WTC11 (cell line): ENCODE measurements around the gene FKBP11. TPM values are rescaled to one million over a fixed set of nuclear protein-coding genes. Genes with fewer than 3 reads are reported as not detected.
A peak's percentile ranks its signal among the peaks of the same experiment; 100 is the strongest.

Experiments used
- ATAC-seq: fragments of 200-7000 bp; cut with Tn5 transposase; 2 replicates; pipeline ENCODE4 v1.10.0; 2021; ENCODE audit warnings: mild to moderate bottlenecking, moderate library complexity
- CTCF ChIA-PET: fragments of 300-600 bp; sonication (Branson Sonifier 250); formaldehyde crosslinking; loops from one replicate; lab custom pipeline; 2021; ENCODE audit warnings: antibody characterized with exemption; lab: Charles Lee
- POLR2A ChIA-PET: fragments of 350-600 bp; sonication (Branson Sonifier 250); formaldehyde crosslinking; loops from one replicate; lab custom pipeline; 2021; ENCODE audit warnings: antibody characterized with exemption; lab: Charles Lee
- DNase-seq: peaks from one replicate; pipeline ENCODE4 v3.0.0; 2021; ENCODE audit warnings: low spot score
- H3K27ac Mint-ChIP-seq: 2 replicates; pipeline ENCODE4 v1.8.0; 2021; ENCODE audit warnings: mixed read lengths
- H3K27me3 Mint-ChIP-seq: 2 replicates; pipeline ENCODE4 v1.8.0; 2021; ENCODE audit warnings: low read depth, mild to moderate bottlenecking, moderate library complexity, mixed read lengths
- H3K36me3 Mint-ChIP-seq: 2 replicates; pipeline ENCODE4 v1.8.0; 2021; ENCODE audit warnings: mixed read lengths
- H3K4me1 Mint-ChIP-seq: 2 replicates; pipeline ENCODE4 v1.8.0; 2022; ENCODE audit warnings: mixed read lengths
- H3K4me3 Mint-ChIP-seq: 2 replicates; pipeline ENCODE4 v1.8.0; 2021; ENCODE audit warnings: mild to moderate bottlenecking, moderate library complexity, mixed read lengths
- H3K9me3 Mint-ChIP-seq: 2 replicates; pipeline ENCODE4 v1.8.0; 2021; ENCODE audit warnings: mixed read lengths
- ATF1 ChIP-seq: sonication (generic); formaldehyde crosslinking; IDR thresholded peaks from 2 replicates; pipeline ENCODE4 v1.8.1; 2023; ENCODE audit warnings: mild to moderate bottlenecking, moderate library complexity, missing genetic modification reagents
- CDX4 ChIP-seq: fragments of 250-450 bp; sonication (Bioruptor Pico); IDR thresholded peaks from 2 replicates; pipeline ENCODE4 v1.9.0; 2021; ENCODE audit warnings: moderate library complexity, mild to moderate bottlenecking, inconsistent platforms, borderline replicate concordance
- CREB1 ChIP-seq: sonication (generic); formaldehyde crosslinking; IDR thresholded peaks from 2 replicates; pipeline ENCODE4 v1.8.0; 2023; ENCODE audit warnings: mild to moderate bottlenecking, missing genetic modification reagents
- FOXK1 ChIP-seq: sonication (generic); formaldehyde crosslinking; IDR thresholded peaks from 2 replicates; pipeline ENCODE4 v1.8.0; 2022; ENCODE audit warnings: mild to moderate bottlenecking, moderate library complexity, missing genetic modification reagents
- HMGA2 ChIP-seq: fragments of 250-450 bp; sonication (Bioruptor Pico); IDR thresholded peaks from 2 replicates; pipeline ENCODE4 v1.4.0; 2021; ENCODE audit warnings: mild to moderate bottlenecking, moderate library complexity
- MXD4 ChIP-seq: fragments of 250-450 bp; sonication (Bioruptor Pico); IDR thresholded peaks from 2 replicates; pipeline ENCODE4 v1.8.0; 2021; ENCODE audit warnings: mild to moderate bottlenecking, moderate library complexity, borderline replicate concordance
- MYBL2 ChIP-seq: sonication (generic); formaldehyde crosslinking; IDR thresholded peaks from 2 replicates; pipeline ENCODE4 v1.8.1; 2023; ENCODE audit warnings: mild to moderate bottlenecking, moderate library complexity, missing genetic modification reagents
- NR1H2 ChIP-seq: sonication (generic); formaldehyde crosslinking; IDR thresholded peaks from 2 replicates; pipeline ENCODE4 v1.9.0; 2021; ENCODE audit warnings: mild to moderate bottlenecking, moderate library complexity, missing genetic modification reagents
- USF2 ChIP-seq: sonication (generic); formaldehyde crosslinking; IDR thresholded peaks from 2 replicates; pipeline ENCODE4 v1.8.1; 2023; ENCODE audit warnings: mild to moderate bottlenecking, missing genetic modification reagents, moderate library complexity
- ZNF121 ChIP-seq: sonication (generic); formaldehyde crosslinking; IDR thresholded peaks from 2 replicates; pipeline ENCODE4 v1.8.0; 2023; ENCODE audit warnings: missing genetic modification reagents
- ZNF317 ChIP-seq: sonication (generic); formaldehyde crosslinking; IDR thresholded peaks from 2 replicates; pipeline ENCODE4 v1.8.1; 2023; ENCODE audit warnings: low read depth, mild to moderate bottlenecking, moderate library complexity, missing genetic modification reagents, borderline replicate concordance
- ZSCAN18 ChIP-seq: fragments of 250-450 bp; sonication (Bioruptor Pico); IDR thresholded peaks from 2 replicates; pipeline ENCODE4 v2.1.2; 2022; ENCODE audit warnings: mild to moderate bottlenecking, moderate library complexity
- total RNA-seq: library from RNA; stranded (reverse); gene quantifications from 3 replicates; pipeline ENCODE4 v1.2.3, GENCODE V29; 2021
- TF ChIP-seq, protein P1 (sequence below): sonication (generic); formaldehyde crosslinking; IDR thresholded peaks from 2 replicates; pipeline ENCODE4 v1.8.1; 2023; ENCODE audit warnings: mild to moderate bottlenecking, missing genetic modification reagents, moderate library complexity
- TF ChIP-seq, protein P2 (sequence below): sonication (generic); formaldehyde crosslinking; IDR thresholded peaks from 2 replicates; pipeline ENCODE4 v1.8.0; 2022; ENCODE audit warnings: mild to moderate bottlenecking, missing genetic modification reagents
- TF ChIP-seq, protein P3 (sequence below): fragments of 250-450 bp; sonication (Bioruptor Pico); conservative IDR thresholded peaks from 2 replicates; pipeline ENCODE4 v1.9.0; 2021; ENCODE audit warnings: mild to moderate bottlenecking
- TF ChIP-seq, protein P4 (sequence below): sonication (generic); formaldehyde crosslinking; IDR thresholded peaks from 2 replicates; pipeline ENCODE4 v1.8.1; 2023; ENCODE audit warnings: mild to moderate bottlenecking, missing genetic modification reagents, borderline replicate concordance
- TF ChIP-seq, protein P5 (sequence below): sonication (generic); formaldehyde crosslinking; IDR thresholded peaks from 2 replicates; pipeline ENCODE4 v1.8.1; 2022; ENCODE audit warnings: low read depth, missing genetic modification reagents, borderline replicate concordance

Gene FKBP11
- total RNA-seq, 1 experiment from 2014 or later = 64.5 TPM

DNA sequence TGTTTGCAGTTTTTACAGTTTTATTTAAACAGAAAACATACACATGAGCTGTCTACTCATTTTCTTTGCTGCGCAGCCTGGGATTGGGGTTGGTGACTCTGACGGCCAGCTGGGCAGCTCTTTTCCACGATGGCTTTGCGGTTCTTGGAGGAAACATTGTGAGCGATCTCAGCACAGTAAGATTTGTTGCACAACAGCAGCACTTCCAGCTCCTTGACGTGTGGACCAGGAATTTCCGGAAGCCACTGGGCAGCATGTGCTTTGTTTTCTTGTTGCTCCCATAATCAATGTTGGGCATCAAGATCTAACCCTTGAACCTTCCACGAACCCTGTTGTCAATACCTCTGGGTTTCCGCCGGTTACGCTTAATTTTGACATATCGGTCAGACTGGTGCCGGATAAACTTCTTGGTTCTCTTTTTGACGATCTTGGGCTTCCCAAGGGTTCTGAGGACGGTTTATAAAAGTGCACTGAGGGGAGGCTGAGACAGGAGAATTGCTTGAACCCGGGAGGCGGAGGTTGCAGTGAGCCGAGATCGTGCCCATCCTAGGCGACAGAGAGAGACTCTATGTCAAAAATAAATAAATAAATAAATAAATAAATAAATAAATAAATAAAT is 21.8 kb downstream of the FKBP11 start:
- POLR2A ChIA-PET = no interaction called here
- ATAC-seq = no peak
- no peak overlapping the region for H3K27ac Mint-ChIP-seq

DNA sequence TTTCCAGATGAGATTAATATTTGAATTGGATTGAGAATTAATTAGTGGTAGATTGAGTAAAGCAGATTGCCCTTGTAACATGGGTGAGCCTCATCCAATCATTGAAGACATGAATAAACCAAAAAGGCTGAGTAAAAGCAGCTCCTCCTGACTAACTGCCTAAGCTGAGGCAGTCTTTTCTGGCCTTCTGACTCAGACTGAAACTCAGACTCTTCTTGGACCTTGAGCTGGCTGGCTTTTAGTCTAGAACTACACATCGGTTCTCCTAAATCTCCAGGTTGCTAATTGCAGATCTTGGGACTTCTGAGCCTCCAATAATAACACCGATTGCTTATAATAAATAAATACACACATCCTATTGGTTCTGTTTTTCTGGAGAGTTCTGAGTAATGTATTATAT is 24.0 kb downstream of the FKBP11 start:
- Mint-ChIP-seq H3K27me3 (peaks cover 12% of the 10 kb centered on the region), H3K4me1 (0 out of 2 replicates have a peak, but pooled peaks cover 3% of the 10 kb centered on the region), H3K9me3 (no peaks in the 10 kb centered on the region), H3K27ac (no peak overlapping the region), H3K36me3 (no peaks in the 10 kb centered on the region), H3K4me3 (no peak overlapping the region)
- no peak for DNase-seq
- TF ChIP-seq MYBL2 (CRISPR knock-in tag) = no peak
- no peak for TF ChIP-seq CDX4
- TF ChIP-seq, protein P1, sequence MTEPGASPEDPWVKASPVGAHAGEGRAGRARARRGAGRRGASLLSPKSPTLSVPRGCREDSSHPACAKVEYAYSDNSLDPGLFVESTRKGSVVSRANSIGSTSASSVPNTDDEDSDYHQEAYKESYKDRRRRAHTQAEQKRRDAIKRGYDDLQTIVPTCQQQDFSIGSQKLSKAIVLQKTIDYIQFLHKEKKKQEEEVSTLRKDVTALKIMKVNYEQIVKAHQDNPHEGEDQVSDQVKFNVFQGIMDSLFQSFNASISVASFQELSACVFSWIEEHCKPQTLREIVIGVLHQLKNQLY (CRISPR knock-in tag) = no peak
- TF ChIP-seq HMGA2 (CRISPR knock-in tag) = no peak
- TF ChIP-seq ZNF317 (CRISPR knock-in tag) = no peak
- TF ChIP-seq ATF1 (CRISPR knock-in tag) = no peak
- no peak for TF ChIP-seq FOXK1 (CRISPR knock-in tag)
- TF ChIP-seq, protein P2, sequence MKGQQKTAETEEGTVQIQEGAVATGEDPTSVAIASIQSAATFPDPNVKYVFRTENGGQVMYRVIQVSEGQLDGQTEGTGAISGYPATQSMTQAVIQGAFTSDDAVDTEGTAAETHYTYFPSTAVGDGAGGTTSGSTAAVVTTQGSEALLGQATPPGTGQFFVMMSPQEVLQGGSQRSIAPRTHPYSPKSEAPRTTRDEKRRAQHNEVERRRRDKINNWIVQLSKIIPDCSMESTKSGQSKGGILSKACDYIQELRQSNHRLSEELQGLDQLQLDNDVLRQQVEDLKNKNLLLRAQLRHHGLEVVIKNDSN (CRISPR knock-in tag) = no peak
- no peak for TF ChIP-seq USF2 (CRISPR knock-in tag)
- no peak for TF ChIP-seq ZSCAN18 (CRISPR knock-in tag)
- TF ChIP-seq, protein P3, sequence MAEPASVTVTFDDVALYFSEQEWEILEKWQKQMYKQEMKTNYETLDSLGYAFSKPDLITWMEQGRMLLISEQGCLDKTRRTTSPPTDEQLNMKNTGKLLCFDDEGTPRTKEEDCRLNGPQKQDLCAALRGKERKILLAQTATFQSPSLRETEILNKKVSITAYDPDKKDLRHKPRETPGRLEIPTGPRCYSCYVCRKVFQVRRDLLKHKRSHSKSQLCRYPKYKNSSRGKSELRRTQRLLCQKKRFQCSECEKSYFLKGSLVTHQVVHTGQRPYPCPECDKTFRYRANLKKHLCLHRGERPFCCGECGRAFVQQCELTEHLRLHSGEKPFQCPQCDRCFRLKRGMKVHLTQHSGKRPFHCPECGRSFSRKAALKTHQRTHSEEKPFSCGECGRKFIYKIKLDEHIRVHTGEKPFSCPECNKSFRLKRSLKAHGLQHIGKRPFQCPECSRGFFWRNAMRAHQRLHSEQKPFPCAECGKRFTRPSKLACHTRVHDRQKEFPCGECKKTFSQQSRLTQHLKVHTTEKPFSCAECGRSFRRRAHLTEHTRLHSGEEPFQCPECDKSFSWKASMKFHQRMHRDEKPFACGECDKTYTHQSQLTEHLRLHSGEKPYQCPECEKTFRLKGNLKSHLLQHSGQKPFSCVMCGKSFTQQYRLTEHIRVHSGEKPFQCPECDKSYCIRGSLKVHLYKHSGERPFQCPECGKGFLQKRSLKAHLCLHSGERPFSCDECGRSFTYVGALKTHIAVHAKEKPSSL (CRISPR knock-in tag) = no peak
- TF ChIP-seq ZNF121 (CRISPR knock-in tag) = no peak
- no peak for TF ChIP-seq CREB1
- TF ChIP-seq, protein P4, sequence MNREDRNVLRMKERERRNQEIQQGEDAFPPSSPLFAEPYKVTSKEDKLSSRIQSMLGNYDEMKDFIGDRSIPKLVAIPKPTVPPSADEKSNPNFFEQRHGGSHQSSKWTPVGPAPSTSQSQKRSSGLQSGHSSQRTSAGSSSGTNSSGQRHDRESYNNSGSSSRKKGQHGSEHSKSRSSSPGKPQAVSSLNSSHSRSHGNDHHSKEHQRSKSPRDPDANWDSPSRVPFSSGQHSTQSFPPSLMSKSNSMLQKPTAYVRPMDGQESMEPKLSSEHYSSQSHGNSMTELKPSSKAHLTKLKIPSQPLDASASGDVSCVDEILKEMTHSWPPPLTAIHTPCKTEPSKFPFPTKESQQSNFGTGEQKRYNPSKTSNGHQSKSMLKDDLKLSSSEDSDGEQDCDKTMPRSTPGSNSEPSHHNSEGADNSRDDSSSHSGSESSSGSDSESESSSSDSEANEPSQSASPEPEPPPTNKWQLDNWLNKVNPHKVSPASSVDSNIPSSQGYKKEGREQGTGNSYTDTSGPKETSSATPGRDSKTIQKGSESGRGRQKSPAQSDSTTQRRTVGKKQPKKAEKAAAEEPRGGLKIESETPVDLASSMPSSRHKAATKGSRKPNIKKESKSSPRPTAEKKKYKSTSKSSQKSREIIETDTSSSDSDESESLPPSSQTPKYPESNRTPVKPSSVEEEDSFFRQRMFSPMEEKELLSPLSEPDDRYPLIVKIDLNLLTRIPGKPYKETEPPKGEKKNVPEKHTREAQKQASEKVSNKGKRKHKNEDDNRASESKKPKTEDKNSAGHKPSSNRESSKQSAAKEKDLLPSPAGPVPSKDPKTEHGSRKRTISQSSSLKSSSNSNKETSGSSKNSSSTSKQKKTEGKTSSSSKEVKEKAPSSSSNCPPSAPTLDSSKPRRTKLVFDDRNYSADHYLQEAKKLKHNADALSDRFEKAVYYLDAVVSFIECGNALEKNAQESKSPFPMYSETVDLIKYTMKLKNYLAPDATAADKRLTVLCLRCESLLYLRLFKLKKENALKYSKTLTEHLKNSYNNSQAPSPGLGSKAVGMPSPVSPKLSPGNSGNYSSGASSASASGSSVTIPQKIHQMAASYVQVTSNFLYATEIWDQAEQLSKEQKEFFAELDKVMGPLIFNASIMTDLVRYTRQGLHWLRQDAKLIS = no peak
- ChIA-PET POLR2A (interaction anchor here (1.3 kb wide), 1 partner anchor 49 kb away, joined by 9 read pairs; the partner anchor contains the start of gene DDX23), CTCF (interaction anchor here (0.6 to 9.4 kb wide), 8 partner anchors 10 to 96 kb away, joined by 3 to 126 read pairs (median 10); partner anchors contain the start of genes FKBP11 and WNT1)
- no peak for ATAC-seq

More for the DNA sequence above, 21.8 kb downstream of the FKBP11 start:
- no peak overlapping the region for H3K4me3 Mint-ChIP-seq
- CTCF ChIA-PET = interaction anchor here (0.6 to 9.4 kb wide), 29 partner anchors 9 to 284 kb away, joined by 3 to 126 read pairs (median 6); partner anchors contain the start of genes ARF3, DDN, DDX23 and FKBP11
- DNase-seq = no peak
- H3K36me3 Mint-ChIP-seq = no peaks in the 10 kb centered on the region
- H3K27me3 Mint-ChIP-seq = peaks cover 17% of the 10 kb centered on the region
- TF ChIP-seq HMGA2 (CRISPR knock-in tag) (peak; percentile 73; the same call in 1 of the 2 replicates), MYBL2 (CRISPR knock-in tag) (no peak), MXD4 (CRISPR knock-in tag) (no peak), NR1H2 (CRISPR knock-in tag) (no peak)
- TF ChIP-seq, protein P5, sequence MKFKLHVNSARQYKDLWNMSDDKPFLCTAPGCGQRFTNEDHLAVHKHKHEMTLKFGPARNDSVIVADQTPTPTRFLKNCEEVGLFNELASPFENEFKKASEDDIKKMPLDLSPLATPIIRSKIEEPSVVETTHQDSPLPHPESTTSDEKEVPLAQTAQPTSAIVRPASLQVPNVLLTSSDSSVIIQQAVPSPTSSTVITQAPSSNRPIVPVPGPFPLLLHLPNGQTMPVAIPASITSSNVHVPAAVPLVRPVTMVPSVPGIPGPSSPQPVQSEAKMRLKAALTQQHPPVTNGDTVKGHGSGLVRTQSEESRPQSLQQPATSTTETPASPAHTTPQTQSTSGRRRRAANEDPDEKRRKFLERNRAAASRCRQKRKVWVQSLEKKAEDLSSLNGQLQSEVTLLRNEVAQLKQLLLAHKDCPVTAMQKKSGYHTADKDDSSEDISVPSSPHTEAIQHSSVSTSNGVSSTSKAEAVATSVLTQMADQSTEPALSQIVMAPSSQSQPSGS (CRISPR knock-in tag) = no peak
- 0 out of 2 replicates have a peak, but pooled peaks cover 3% of the 10 kb centered on the region for H3K4me1 Mint-ChIP-seq
- no peaks in the 10 kb centered on the region for H3K9me3 Mint-ChIP-seq
